HCT116 (cell line): Measurements from ENCODE around the gene GABRG1. TPM values are rescaled to one million over a fixed set of nuclear protein-coding genes. Genes with fewer than 3 reads are reported as not detected.

Source experiments
- ATAC-seq: fragments of 200-7000 bp; cut with Tn5 transposase; 2 replicates; pipeline ENCODE4 v1.9.1; 2020; ENCODE audit warnings: mild to moderate bottlenecking, moderate library complexity
- BruUV-seq: library from RNA; stranded (reverse); fragments of 400-500 nt; replicated peaks from 2 replicates; lab custom pipeline; 2021; lab: Mats Ljungman, UMichigan
- CTCF ChIA-PET: fragments of 300-600 bp; sonication (Branson Sonifier 250); formaldehyde crosslinking; loops from one replicate; lab custom pipeline; 2021; ENCODE audit warnings: antibody characterized with exemption; lab: Charles Lee
- POLR2A ChIA-PET: fragments of 300-600, 350-600 bp; sonication (Branson Sonifier 250); formaldehyde crosslinking; loops from one replicate; lab custom pipeline; 2021; ENCODE audit warnings: antibody characterized with exemption; lab: Charles Lee
- RAD21 ChIA-PET, 2 experiments: fragments of 300-600 bp; sonication (Branson Sonifier 250); formaldehyde crosslinking; loops; one replicate each; lab custom pipeline; 2023; ENCODE audit warnings: low total read pairs in 2 of 2; ENCODE audit not compliant: uncharacterized antibody in 2 of 2, unreplicated experiment in 2 of 2, low non-redundant PET in 1 of 2; lab: Charles Lee
- DNase-seq: peaks from one replicate; pipeline ENCODE4 v3.0.0-alpha.2; 2010; ENCODE audit warnings: low read depth, low spot score
- H2AFZ ChIP-seq: fragments of 200-600 bp; shearing (Covaris generic), sonication (generic); 2 replicates; pipeline ENCODE4 v1.6.1; 2017; ENCODE audit warnings: low read depth, mixed run types, mixed read lengths, antibody characterized with exemption, low read length; ENCODE audit not compliant: poor library complexity, severe bottlenecking
- H3K27ac ChIP-seq: 2 replicates; pipeline ENCODE4 v1.5.1; 2012; ENCODE audit warnings: low read depth, low read length
- H3K27me3 ChIP-seq: fragments of 200-600 bp; sonication (generic); 2 replicates; pipeline ENCODE4 v1.6.1; 2016; ENCODE audit warnings: mixed run types, low read length, mixed read lengths; ENCODE audit not compliant: insufficient read depth
- H3K36me3 ChIP-seq, 2 experiments: fragments of 200-500 bp in 1 of 2; fragments of 200-600 bp in 1 of 2; sonication (Bioruptor generic) in 1 of 2; sonication (generic) in 1 of 2; 2 replicates each; pipeline versions ENCODE4 v1.5.1 to v1.6.1; 2014 to 2016; ENCODE audit warnings: low read length in 2 of 2, inconsistent platforms in 1 of 2, mixed read lengths in 1 of 2, mixed run types in 1 of 2; ENCODE audit not compliant: insufficient read depth in 2 of 2, control insufficient read depth in 1 of 2
- H3K4me1 ChIP-seq, 2 experiments: fragments of 200-600 bp in 1 of 2; sonication (generic) in 1 of 2; 2 replicates each; pipeline versions ENCODE4 v1.5.1 to v1.6.1; 2012 to 2017; ENCODE audit warnings: low read length in 2 of 2, inconsistent platforms in 1 of 2, mild to moderate bottlenecking in 1 of 2, mixed read lengths in 1 of 2, mixed run types in 1 of 2, moderate library complexity in 1 of 2; ENCODE audit not compliant: insufficient read depth in 2 of 2, control insufficient read depth in 1 of 2
- H3K4me2 ChIP-seq: fragments of 200-600 bp; sonication (generic); 2 replicates; pipeline ENCODE4 v1.6.1; 2017; ENCODE audit warnings: mixed run types, low read length, mixed read lengths
- H3K4me3 ChIP-seq, 2 experiments: fragments of 200-600 bp in 1 of 2; sonication (generic) in 1 of 2; replicated peaks in 1 of 2; 2 replicates each; pipeline ENCODE4 v1.5.1; 2011 to 2016; ENCODE audit warnings: low read length in 2 of 2, control low read depth in 1 of 2, low read depth in 1 of 2, mild to moderate bottlenecking in 1 of 2, mixed read lengths in 1 of 2, mixed run types in 1 of 2
- H3K79me2 ChIP-seq: fragments of 200-600 bp; sonication (generic); 2 replicates; pipeline ENCODE4 v1.6.1; 2017; ENCODE audit warnings: mild to moderate bottlenecking, mixed run types, low read length, moderate library complexity, mixed read lengths; ENCODE audit not compliant: insufficient read depth
- H3K9ac ChIP-seq: fragments of 200-600 bp; sonication (generic); 2 replicates; pipeline ENCODE4 v1.6.1; 2016; ENCODE audit warnings: low read length, mixed read lengths
- H3K9me2 ChIP-seq: fragments of 200-600 bp; sonication (generic), shearing (Covaris generic); 2 replicates; pipeline ENCODE4 v1.6.1; 2017; ENCODE audit warnings: mixed run types, mild to moderate bottlenecking, moderate library complexity; ENCODE audit not compliant: insufficient read depth
- H3K9me3 ChIP-seq, 2 experiments: fragments of 200-500 bp in 1 of 2; fragments of 200-600 bp in 1 of 2; sonication (Bioruptor generic) in 1 of 2; sonication (generic) in 1 of 2; 2 replicates each; pipeline ENCODE4 v1.6.1; 2014 to 2017; ENCODE audit warnings: low read length in 2 of 2, mixed read lengths in 2 of 2, inconsistent platforms in 1 of 2, low read depth in 1 of 2, mild to moderate bottlenecking in 1 of 2, mixed run types in 1 of 2, moderate library complexity in 1 of 2; ENCODE audit not compliant: control insufficient read depth in 1 of 2, insufficient read depth in 1 of 2
- H4K20me1 ChIP-seq: fragments of 200-600 bp; sonication (generic), shearing (Covaris generic); 2 replicates; pipeline ENCODE4 v1.6.1; 2017; ENCODE audit warnings: mixed run types, mild to moderate bottlenecking, moderate library complexity; ENCODE audit not compliant: insufficient read depth
- EZH2phosphoT487 ChIP-seq: fragments of 200-600 bp; IDR thresholded peaks from 2 replicates; pipeline ENCODE4 v1.6.1; 2018; ENCODE audit warnings: antibody characterized with exemption, borderline replicate concordance
- RAD21 ChIP-seq: IDR thresholded peaks from 2 replicates; pipeline ENCODE4 v1.6.1; 2012; ENCODE audit warnings: low read depth, mild to moderate bottlenecking
- SIN3A ChIP-seq: IDR thresholded peaks from 2 replicates; pipeline ENCODE4 v1.6.1; 2012; ENCODE audit warnings: low read depth
- ZNF274 ChIP-seq: fragments of 200-500 bp; sonication (Bioruptor generic); IDR thresholded peaks from 2 replicates; pipeline ENCODE4 v1.6.1; 2014; ENCODE audit warnings: mild to moderate bottlenecking, low read depth, low read length, inconsistent platforms
- intact Hi-C: fragments of 100-400 bp; cut with micrococcal nuclease; formaldehyde crosslinking; loops from 2 replicates; pipeline ENCODE4 v1.10.0; 2022
- total RNA-seq: library from RNA; stranded (reverse); gene quantifications from one replicate; pipeline ENCODE4 v1.2.1, GENCODE V29; 2021; ENCODE audit not compliant: unreplicated experiment
- TF ChIP-seq, protein P1 (sequence below): IDR thresholded peaks from 2 replicates; pipeline ENCODE4 v1.6.1; 2012
- TF ChIP-seq, protein P2 (sequence below), 3 experiments: fragments of 200-600 bp in 1 of 3; sonication (generic) in 1 of 3; IDR thresholded peaks in 2 of 3; conservative IDR thresholded peaks in 1 of 3; 2 replicates each; pipeline ENCODE4 v1.5.1; 2012 to 2017; ENCODE audit warnings: low read depth in 2 of 3, low read length in 2 of 3, antibody characterized with exemption in 1 of 3, borderline replicate concordance in 1 of 3, control low read depth in 1 of 3, mild to moderate bottlenecking in 1 of 3, mixed read lengths in 1 of 3, mixed run types in 1 of 3, moderate library complexity in 1 of 3; ENCODE audit not compliant: insufficient read depth in 1 of 3

GABRG1 gene
- total RNA-seq, 1 experiment from 2014 or later: not detected

DNA sequence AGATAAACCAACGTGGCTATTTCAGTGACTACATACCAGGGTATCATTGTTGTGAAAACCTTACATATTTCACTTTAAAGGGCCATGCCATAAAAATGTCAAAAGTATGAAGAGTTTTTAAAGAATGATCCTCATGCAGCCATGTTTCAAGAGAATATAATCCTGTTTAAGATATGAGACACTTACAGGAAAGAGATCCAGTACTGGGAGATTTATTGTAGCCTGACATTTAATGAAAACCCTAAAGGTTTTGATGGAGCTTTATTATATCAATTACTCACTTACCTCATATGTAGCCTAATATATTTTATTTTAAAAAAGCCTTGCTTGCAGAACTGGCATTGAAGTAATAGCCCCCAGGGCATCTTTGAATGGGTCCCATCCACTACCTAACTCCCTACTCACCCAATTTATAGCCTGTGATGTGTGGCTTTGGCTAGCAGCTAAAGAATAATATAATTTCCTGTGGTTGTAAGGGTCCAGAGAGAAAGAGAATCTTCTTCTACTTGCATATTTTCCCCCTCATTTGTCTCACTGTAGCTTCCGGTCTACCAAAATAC lies 7.7 kb upstream of the GABRG1 start:
- ChIA-PET POLR2A (no interaction called here), CTCF (no interaction called here), RAD21 (no interaction called here)
- BruUV-seq: no TSS peak
- Histone ChIP-seq H3K4me1 (no peaks in the 10 kb centered on the region), H3K9me2 (no peaks in the 10 kb centered on the region), H4K20me1 (no peaks in the 10 kb centered on the region), H3K36me3 (no peaks in the 10 kb centered on the region), H3K9ac (no peak overlapping the region), H2AFZ (no peak overlapping the region), H3K4me2 (no peak overlapping the region), H3K9me3 (peaks cover 14 to 19% of the 10 kb centered on the region in 2 experiments; a peak in 2 of 4 replicates), H3K27me3 (no peaks in the 10 kb centered on the region), H3K4me3 (no peak overlapping the region), H3K79me2 (no peaks in the 10 kb centered on the region), H3K27ac (no peak overlapping the region)
- TF ChIP-seq ZNF274: no peak
- no peak for TF ChIP-seq RAD21
- TF ChIP-seq, protein P1, sequence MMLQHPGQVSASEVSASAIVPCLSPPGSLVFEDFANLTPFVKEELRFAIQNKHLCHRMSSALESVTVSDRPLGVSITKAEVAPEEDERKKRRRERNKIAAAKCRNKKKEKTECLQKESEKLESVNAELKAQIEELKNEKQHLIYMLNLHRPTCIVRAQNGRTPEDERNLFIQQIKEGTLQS: no peak
- TF ChIP-seq, protein P2, sequence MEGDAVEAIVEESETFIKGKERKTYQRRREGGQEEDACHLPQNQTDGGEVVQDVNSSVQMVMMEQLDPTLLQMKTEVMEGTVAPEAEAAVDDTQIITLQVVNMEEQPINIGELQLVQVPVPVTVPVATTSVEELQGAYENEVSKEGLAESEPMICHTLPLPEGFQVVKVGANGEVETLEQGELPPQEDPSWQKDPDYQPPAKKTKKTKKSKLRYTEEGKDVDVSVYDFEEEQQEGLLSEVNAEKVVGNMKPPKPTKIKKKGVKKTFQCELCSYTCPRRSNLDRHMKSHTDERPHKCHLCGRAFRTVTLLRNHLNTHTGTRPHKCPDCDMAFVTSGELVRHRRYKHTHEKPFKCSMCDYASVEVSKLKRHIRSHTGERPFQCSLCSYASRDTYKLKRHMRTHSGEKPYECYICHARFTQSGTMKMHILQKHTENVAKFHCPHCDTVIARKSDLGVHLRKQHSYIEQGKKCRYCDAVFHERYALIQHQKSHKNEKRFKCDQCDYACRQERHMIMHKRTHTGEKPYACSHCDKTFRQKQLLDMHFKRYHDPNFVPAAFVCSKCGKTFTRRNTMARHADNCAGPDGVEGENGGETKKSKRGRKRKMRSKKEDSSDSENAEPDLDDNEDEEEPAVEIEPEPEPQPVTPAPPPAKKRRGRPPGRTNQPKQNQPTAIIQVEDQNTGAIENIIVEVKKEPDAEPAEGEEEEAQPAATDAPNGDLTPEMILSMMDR (IDR thresholded peaks at IDR 0.05 in 2 of 3, conservative IDR thresholded peaks at IDR 0.05 in 1 of 3; ENCODE audit: borderline replicate concordance in 1 of 3, insufficient read depth in 1 of 3, low read depth in 2 of 3, low read length in 2 of 3): no peak
- TF ChIP-seq EZH2phosphoT487: no peak
- TF ChIP-seq SIN3A: no peak
- ATAC-seq (no peak), DNase-seq (no peak)
- intact Hi-C loops: no loop called here
